Measurements from ENCODE around the gene PLEKHM3.
A peak's percentile ranks its signal among the peaks of the same experiment; 100 is the strongest.

The PLEKHM3 gene

DNA sequence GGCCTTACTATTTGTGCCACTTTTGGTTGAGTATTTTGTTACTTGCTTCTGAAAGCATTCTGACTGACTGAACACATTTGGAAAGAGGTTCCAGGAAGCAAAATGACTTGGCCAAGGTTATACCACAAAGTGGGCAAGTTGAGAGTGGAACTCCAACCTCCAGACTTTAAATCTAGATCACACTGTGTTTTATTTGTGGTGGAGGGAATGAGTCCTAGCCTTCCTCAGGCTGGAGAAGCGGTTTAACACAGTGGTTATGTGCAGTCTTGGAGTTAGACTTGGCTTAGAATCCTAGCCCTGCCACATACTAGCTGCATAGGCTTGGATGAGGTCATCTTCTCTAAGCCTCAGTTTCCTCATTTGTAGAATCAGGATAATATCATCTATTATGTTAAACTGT is 33.4 kb downstream of the PLEKHM3 start:
- no peak for DNase-seq

DNA sequence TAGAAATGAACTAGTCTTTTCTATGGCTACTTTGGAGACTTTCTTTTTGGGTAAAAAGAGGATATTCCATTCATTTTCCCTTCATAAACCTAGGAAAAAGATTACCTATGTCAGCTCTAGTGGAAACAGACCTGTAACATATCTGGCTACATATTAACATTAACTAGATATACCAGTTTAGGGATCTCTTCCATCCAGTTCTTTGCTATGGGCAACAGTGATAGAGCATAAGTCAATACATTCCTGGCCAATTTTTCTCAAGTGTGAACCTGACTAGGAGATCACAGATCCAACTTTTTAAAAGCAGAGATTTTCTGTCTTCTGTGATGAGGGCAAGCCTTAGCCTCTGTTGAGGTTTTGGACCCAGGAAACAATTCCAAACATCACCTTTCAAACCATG is 34.5 kb downstream of the PLEKHM3 start:
- DNase-seq: no peak

DNA sequence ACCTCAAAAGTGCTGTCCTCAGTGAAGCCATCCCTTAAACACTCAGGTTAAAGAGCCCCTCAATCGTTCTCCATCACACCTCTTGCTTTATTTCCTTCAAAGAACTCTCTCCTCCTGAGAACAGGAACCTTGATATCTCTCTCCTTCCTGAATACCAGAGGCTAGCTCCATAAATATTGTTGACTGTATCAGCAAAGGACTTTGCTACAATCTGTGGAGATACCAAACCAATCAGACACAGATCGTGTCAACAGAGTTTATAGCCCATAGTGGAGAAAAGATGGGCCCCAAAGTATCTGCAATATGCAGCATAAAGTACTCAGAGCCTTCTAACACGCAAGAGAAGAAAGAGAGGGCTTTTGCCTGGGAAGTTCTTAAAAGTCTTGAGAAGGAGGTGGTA is 36.4 kb downstream of the PLEKHM3 start:
- DNase-seq: no peak

DNA sequence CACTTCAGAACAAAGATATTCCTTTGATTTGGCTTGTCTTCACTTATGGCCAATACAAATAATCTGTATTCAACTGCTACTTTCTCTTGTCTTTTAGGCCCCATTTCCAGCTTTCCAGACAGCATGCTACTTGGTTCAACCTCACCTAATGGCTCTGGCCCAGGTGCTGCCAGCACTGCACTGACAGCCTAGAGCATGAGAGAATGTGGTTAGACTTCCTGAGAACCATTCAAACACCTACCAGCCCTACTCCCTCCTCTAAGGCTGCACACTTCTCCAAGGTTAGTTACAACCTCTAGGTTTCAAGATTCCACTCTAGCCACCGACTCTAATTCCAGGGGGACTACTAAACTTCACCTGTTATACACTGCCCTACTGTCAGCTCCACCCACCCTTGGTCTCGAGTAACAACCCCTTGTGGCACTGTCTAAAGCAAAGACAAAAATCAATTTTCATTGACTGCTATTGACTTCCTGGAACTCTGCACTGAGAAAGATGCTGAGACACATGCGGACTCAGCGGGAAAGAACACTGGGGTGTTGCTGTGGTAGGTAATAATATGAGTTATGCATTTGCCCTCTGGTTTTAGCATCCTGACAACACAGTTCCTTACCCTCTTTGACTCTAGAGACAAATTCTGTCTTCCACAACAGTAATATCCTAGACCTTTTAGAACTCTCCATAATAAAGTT is 38.2 kb downstream of the PLEKHM3 start:
- DNase-seq: no peak

DNA sequence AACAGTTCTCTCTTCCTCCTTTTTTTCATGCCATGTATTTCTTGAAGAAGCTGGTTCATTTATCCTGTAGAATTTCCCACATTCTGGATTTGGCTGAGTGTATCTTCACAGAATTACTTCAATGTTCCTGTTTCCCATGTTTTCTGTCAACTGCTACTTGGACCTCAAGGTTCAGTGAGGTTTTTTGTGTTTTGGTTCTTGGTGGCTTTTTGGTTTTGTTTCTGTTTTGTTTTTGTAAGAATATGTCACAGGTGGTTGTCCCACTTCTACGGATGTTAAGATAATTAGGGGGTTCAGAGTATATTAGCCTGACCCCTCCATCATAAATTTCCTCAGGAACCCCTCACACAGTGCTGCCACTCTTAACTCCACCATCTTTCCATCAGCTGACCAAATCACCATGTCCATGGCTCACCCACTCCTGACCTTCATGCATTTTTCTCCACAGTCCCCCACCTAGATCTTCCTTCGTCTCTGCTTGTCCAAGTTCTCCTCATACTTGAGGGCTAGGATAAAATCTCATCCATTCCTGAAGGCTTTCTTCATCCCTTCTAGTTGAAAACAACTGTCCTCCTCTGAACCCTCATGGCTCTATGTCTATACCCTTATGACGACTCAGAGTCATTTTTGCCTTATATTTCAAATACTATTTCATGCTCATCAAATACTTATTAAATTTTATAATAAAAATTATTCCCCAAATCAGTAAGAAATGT is 40.4 kb downstream of the PLEKHM3 start:
- DNase-seq: no peak

DNA sequence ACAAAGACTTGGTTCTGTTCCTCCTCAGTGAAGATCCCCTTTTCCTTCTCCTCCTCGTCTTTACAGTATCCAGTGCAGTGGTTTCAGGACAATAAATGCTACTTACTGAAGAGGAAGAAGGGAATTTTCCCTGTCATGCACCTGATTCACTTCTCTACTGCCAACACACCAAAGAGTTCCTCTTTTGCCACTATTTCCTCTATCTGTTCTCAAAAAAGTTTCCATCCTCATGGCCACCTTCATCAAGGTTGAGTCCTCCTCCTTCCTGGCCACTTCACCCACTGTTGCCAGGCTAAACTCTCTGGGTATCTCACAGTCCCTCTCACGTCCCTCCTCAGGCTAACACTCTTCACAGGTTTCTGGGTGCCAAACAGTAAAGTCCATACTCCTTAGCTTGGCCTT is 41.7 kb downstream of the PLEKHM3 start:
- DNase-seq: no peak

DNA sequence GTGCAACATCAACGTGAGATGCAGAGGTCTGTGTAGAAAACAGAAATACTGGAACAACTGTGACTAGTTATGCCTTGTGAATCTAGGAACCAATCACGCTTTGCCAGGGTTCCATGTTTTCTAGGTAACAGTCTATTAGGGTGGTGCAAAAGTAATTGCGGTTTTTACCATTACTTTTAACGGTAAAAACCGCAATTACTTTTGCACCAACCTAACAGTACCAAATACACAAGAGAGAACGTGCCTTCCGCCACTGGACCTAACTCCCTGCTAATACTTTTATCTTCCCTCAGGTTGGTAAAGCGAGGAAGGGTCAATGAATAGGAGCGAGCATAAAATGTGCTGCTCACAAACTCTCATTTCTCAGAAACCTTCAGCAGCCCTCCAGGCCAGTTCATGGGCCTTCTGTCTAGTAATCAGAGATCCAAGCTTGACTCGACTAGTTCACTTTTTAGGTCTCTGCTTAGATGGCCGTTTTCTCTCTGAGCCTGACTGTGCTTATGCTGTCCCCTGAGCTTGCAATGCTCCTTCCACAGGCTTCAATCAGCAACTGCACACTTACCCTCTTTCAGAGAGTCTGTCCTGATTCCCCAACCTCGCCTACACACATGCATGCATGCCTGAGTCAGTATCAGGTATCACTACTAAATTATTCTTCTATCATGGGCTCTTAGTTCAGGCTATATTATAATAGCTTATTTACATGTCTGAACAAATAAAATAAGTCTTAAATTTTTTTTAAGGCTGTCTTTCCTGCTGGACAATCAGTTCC is 47.0 kb downstream of the PLEKHM3 start:
- no peak for DNase-seq

DNA sequence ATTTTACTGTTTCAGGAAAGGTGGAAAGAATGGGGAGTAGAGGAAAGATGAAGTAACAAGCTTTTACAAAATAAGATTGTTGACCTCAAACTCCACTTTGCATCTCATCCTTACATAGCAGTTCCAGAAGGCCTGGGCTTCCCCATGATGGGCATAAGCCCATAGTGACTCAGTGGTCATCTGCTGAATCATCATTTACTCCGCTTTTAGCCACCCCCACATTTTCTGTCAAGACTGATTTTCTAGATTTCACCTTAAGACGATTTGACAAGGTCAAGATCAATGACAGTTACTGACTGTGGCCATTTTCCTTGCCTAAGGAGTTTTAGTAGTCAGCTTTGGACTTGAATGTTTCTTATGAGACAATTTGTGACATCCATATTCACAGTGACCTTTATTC is 49.4 kb downstream of the PLEKHM3 start:
- DNase-seq: peak; percentile 83

DNA sequence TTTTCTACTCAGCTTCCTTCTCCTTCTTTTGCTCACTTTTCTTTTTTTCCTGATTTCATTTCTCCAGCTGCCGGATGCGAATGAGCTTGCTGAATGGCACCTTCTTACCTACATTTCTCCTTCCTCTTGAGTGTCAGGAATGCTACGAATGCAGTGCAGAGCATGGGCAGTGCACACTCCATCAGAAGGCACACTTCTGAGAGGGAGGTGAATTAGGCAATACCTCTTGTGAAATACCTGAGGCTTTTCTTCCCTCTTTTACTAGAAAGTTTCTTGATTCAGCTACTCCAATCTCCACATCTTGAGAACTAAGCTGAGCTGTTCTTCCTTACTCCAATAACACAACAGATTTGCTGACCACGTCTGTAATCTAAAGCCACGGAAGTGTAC is 51.1 kb downstream of the PLEKHM3 start:
- DNase-seq: no peak

DNA sequence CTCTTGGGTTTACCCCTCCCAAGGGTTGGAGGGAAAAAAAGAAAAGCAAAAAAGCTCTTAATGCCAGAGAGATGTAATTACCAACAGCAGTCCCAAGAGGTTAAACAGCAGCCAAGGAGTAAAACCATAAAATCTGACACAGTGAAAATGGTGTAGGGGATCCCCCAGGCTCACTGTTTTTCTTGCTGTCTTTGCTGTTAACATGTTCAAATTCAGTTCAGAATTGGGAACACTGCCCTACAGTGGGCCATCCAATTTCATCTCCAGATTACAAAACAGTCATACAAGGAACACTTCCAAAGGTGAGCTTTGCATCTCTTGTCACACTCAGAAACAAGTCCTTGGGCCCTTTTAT is 54.5 kb downstream of the PLEKHM3 start:
- no peak for DNase-seq

DNA sequence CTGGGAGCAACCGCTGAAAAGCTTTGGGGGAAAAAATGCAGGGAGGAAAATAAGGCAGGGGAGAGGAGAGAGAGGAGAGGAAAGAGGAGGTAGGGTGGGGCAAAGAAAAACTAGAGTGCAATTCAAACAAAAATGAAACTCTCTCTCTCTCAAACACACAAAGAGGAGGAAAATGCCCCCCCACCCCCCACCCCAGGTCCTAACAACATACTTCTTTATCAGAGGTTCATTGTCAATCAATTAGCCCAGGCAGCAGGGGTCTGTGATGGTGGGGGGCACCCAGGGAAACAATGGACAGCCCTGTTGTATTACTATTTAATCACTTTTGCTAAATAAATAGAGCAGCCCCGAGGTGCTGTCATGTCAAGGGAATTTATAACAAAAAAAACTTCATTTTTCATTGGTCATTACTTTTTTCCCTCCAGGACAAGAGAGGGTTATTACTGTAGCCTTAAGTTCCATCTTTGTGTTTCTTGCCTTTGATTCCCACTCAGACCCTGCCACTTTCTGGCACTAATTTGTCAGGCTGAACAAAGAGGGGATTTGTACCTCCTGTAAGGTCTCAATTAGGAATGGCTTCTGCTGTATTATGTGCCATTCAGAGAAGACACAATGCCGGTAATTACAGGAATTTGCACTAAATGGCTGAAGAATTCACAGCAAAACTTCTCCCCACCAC is 55.0 kb downstream of the PLEKHM3 start:
- peak; percentile 91 for DNase-seq

DNA sequence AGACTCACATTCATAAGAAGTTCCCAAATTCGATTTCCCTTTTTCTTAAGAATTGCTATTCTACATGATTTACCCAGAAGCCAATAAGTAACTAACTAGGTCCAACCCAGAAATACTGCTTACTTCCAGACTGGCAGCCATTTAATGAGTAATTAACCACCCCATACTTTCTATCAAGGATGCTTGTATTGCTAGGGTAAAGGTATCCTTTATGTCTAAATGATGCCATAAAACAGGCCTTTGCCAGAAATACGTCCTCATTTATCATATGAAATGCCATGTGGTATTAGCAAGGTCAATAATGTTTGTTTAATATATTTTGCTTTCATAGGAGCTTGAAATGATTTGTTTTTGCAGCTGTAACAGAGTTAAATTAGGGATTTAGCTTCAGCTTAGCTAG is 56.1 kb downstream of the PLEKHM3 start:
- peak; percentile 13 for DNase-seq

DNA sequence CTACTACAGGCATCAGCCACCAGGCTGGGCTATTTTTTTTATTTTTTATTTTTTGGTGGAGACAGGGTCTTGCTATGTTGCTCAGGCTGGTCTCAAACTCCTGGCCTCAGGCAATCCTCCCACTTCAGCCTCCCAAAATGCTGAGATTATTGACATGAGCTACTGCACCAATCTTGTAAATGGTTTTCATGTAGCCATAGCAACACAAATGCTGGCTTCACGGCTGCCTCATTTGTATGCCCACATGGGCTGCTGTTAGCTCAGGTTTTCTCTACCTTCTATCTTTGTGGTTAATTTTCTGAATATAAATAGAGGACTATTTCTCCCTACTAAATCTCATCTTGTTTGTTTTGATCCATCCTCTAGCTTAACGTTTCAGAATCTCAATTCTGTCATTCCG is 58.2 kb downstream of the PLEKHM3 start:
- DNase-seq: no peak

DNA sequence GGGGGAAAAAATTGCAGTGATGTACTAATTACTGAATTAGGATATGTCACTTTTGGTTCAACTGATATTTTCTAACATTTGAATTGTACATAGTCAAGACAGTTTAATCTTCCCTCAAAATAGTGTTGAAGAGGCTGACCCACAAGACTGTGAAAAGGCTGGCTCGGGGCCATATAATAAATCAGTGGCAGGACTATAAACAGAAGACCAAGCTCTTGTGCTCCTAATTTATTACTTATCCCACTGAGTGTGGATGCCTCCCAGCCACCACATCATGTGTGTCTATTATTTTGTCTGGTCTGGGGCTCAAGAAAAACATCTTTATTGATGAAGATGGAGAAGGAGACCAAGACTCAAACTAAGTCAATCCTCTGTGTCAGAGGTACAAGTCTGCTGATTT is 64.4 kb downstream of the PLEKHM3 start:
- no peak for DNase-seq

DNA sequence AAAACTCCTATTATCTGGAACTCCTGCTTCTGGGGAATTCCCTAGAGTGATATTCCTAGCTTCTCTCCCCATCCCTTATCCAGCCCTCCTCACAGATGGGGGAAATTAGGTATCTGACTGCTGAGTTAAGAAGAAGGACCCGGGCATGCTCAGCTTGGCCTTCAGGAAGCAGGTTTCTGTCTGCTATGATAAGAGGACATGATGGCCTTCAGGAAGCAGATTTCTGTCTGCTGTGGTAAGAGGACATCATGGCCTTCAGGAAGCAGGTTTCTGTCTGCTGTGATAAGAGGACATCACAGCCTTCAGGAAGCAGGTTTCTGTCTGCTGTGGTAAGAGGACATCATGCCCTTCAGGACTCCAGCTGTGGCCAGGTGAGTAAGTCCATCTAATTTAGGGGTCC is 65.2 kb downstream of the PLEKHM3 start:
- no peak for DNase-seq

DNA sequence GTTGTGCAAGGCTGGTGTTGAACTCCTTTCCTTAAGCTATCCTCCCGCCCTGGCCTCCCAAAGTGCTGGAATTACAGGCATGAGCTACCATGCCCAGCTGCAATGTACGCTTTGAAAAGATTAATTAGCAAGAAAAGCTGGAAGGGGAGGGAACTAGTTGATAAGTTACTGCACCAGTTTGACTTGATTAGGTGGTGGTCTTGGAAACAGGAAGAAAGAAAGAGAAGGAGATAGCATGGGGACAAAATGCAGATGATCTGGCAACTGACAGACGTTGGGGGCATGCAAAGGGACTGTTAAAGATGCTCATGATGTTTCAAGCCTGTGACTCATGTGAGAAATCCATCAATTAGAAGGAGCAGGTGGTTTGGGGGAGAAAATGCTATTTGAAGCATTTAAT is 68.6 kb downstream of the PLEKHM3 start:
- no peak for DNase-seq

DNA sequence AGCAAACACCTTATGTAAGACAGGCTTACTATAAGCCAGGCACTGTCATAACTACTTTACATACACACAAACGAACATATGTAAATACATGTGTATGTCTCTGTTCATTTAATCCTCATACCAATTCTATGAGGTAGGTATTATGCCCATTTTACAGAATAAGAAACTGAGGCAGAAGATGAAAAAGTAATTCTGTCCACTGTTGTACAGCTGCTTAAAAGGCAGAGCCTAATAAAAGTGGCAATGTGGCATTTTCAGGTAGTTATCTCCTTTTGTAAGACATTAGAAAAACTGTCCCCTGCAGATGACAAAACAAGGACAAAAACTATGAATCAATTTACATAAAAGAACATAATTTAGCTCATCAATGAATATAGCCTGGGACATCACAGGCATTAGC is 69.9 kb downstream of the PLEKHM3 start:
- DNase-seq: no peak

DNA sequence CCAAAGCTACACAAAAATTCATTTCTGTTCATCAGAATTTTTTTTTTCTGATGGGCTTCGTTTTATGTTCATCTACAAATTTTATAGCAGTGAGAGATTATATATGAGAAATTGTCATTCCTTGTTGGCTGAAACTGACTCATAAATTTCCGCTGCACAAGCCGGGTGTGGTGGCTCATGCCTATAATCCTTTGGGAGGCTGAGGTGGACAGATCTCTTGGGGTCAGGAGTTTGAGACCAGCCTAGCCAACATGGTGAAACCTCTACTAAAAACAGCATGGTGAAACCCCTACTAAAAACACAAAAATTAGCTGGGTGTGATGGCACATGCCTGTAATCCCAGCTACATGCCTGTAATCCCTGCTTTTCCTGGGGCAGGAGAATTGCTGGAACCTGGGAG is 72.0 kb downstream of the PLEKHM3 start:
- no peak for DNase-seq

DNA sequence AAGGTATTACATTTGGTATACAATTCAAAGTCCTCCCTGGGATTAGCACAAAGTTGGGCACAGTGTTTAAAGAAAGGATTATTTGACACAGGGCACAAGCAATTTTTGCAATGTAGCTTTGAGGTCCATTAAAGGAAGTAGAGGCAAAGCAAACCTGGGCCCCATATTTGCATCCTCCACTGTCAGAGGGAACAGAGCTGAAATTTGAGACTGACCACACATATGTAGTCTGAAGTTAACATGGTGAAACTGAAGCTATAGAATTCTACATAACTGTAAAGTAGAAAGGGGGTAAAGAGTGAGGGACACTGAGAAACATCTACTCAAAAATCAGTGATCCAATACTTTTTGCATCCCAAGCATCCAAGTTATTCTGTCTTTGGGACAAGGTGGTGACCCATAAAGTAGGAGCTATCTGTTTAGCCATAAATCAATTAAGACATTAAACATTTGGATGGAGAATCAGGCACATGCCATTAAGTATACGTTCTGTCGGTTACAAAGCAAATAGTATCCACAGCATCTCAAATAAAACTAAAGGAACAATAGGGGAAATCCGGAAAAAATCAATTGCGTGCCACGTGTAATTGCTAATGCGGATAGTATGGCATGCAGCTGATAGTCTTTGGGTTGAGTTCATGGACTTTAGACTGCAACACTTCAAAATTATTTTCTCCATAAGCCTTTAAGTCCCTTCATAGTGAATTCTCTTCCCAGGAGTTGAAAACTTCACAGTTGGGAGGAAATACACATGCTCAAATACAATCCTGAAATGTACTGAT is 72.6 kb downstream of the PLEKHM3 start:
- DNase-seq: no peak

DNA sequence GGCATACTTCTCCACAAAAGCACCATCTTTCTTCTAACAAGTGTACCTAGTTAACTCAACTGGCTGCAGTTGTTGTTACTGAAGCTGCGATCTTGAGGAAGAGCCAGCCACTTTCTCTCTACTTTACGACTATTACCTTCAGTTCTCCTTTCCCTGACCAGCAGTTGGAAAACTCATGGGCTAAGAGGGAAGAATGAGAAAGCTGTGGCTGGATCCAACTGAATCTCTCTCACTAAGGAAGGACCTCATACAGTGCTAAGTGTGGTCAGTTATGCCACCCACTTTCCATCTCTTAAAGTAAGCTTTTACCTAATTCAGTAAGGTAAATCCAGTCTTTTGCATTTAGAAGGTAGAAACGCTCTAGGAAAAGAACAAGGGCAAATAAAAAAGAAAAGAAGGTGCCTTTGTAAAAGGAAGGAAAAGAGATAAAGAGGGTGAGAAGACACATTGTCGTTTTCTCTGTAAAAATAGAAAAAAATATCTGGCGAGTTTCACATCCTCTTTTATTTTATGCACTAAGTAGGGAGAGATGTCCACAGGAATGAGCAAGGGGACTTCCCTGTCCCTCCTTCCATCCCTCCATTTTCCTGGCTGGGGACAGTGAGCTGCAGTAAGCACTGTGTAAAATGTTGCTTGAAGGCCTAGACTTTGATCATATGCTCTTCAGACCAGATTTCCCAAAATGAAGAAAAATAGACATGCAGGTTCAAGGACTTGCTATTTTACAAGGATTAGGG is 73.4 kb downstream of the PLEKHM3 start:
- no peak for DNase-seq

DNA sequence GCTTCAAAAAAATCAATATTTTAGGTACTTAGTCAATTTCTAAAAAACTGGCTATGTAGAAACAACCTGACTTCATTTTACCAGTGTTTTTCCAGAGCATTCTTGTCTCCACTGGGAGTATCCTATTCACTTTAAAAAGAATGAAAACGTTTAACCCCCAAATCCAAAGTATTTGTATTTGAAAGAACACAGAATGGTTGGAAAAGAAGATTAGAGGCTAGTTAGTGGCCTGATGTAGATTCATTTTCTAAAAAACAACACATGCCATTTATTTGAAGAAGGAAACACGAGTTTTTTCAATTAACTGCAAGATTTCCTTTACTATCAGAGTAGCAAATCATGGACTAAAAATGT is 74.6 kb downstream of the PLEKHM3 start:
- no peak for DNase-seq
